ENCODE results near the gene NACC1.

The NACC1 gene

DNA sequence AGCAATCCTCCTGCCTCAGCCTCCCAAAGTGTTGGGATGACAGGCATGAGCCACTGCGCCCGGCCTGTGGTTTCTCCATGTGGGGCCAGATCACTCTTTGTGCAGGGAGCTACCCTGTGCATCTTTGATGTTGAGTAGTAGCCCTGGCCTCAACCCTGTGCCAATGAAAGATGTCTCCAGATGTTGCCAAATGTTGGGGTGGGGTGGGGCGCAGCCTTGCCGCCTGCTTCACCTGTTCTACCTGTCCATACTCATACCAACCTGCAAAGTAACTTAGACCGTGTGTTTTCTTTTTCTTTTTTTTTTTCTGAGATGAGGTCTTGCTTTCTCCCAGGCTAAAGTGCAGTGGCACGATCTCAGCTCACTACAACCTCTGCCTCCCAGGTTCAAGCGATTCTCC lies 53.1 kb downstream of the NACC1 start:
- TF ChIP-seq RAD21 (IDR thresholded peaks at IDR 0.05; ENCODE audit: low read depth) (no peak), TAF1 (IDR thresholded peaks at IDR 0.05; ENCODE audit: low read depth) (no peak), TCF12 (IDR thresholded peaks at IDR 0.05; ENCODE audit: low read depth) (no peak), CREB1 (IDR thresholded peaks at IDR 0.05; ENCODE audit: low read depth) (no peak), FOXM1 (IDR thresholded peaks at IDR 0.05; ENCODE audit: borderline replicate concordance, low read depth) (no peak), EGR1 (IDR thresholded peaks at IDR 0.05) (no peak)

DNA sequence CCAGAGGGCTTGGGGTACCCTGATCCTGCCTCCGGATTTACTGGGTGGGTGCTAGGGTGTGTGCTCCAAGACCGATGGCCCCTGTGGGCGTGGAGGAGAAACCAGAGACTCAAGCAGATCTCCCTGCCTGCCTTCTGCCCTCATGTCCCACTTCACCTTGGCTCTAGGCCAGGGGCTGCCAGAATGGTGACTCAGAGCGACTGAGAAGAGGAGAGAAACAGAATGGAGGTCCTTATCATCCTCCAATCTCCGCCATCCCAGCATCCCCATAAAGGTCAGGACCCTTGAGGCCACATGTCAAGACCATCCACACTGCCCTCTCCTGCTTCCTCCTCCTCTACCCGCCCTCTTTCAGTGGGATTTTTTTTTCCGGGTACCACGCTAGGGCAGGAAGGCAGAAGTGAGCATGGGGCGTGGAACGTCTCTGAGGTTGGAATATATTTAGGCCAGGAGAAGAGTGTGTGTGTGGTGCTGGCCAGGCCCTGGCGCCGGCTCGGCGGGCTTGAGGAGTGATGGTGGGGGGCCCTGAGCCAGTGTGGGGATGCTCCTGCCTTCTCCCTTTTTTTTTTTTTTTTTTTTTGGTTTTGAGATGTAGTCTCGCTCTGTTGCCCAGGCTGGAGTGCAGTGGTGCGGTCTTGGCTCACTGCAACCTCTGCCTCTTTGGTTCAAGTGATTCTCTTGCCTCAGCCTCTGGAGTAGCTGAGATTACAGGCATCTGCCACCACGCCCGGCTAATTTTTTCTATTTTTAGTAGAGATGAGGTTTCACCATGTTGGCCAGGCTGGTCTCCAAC lies 54.5 kb downstream of the NACC1 start:
- TF ChIP-seq, protein P1, sequence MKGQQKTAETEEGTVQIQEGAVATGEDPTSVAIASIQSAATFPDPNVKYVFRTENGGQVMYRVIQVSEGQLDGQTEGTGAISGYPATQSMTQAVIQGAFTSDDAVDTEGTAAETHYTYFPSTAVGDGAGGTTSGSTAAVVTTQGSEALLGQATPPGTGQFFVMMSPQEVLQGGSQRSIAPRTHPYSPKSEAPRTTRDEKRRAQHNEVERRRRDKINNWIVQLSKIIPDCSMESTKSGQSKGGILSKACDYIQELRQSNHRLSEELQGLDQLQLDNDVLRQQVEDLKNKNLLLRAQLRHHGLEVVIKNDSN (IDR thresholded peaks at IDR 0.05) = no peak
- no peak for TF ChIP-seq YY1 (IDR thresholded peaks at IDR 0.05; ENCODE audit: low read depth)
- peak; percentile 29; the same call in 1 of the 2 replicates for TF ChIP-seq EP300 (IDR thresholded peaks at IDR 0.05; ENCODE audit: borderline replicate concordance)
- TF ChIP-seq NFIC (IDR thresholded peaks at IDR 0.05) = peak; percentile 92
- peak; percentile 71 for TF ChIP-seq TEAD4 (IDR thresholded peaks at IDR 0.05)

DNA sequence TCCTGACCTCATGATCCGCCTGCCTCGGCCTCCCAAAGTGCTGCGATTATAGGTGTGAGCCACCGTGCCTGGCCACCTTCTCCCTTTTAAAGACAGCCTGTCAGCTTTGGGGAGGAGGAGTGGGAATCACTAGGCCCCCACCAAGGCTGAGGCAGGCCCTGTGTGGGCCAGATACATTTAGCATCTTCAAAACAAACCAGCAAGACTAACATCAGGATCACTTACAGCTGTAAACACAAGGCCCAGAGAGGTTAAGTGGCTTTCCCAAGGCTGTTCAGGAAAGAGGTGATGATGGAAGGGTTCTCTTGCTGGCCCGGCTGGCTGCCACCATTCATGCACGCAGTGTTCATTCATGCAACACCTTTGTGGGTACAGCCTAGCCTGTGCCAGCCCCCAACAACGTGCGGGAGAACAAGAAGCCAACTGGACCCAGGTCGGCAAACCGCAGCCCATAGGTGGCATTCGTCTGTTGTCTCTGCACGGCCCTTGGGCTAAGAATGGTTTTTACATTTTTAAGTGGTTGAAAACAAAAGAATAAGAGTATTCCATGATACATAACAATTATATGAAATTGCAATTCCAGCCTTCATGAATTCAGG lies 55.2 kb downstream of the NACC1 start:
- TF ChIP-seq, protein P2, sequence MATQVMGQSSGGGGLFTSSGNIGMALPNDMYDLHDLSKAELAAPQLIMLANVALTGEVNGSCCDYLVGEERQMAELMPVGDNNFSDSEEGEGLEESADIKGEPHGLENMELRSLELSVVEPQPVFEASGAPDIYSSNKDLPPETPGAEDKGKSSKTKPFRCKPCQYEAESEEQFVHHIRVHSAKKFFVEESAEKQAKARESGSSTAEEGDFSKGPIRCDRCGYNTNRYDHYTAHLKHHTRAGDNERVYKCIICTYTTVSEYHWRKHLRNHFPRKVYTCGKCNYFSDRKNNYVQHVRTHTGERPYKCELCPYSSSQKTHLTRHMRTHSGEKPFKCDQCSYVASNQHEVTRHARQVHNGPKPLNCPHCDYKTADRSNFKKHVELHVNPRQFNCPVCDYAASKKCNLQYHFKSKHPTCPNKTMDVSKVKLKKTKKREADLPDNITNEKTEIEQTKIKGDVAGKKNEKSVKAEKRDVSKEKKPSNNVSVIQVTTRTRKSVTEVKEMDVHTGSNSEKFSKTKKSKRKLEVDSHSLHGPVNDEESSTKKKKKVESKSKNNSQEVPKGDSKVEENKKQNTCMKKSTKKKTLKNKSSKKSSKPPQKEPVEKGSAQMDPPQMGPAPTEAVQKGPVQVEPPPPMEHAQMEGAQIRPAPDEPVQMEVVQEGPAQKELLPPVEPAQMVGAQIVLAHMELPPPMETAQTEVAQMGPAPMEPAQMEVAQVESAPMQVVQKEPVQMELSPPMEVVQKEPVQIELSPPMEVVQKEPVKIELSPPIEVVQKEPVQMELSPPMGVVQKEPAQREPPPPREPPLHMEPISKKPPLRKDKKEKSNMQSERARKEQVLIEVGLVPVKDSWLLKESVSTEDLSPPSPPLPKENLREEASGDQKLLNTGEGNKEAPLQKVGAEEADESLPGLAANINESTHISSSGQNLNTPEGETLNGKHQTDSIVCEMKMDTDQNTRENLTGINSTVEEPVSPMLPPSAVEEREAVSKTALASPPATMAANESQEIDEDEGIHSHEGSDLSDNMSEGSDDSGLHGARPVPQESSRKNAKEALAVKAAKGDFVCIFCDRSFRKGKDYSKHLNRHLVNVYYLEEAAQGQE (IDR thresholded peaks at IDR 0.05; ENCODE audit: low read depth) = no peak
- no peak for TF ChIP-seq NFIC (IDR thresholded peaks at IDR 0.05)
- no peak for TF ChIP-seq ZBTB7A (IDR thresholded peaks at IDR 0.05; ENCODE audit: low read depth)
- TF ChIP-seq, protein P3, sequence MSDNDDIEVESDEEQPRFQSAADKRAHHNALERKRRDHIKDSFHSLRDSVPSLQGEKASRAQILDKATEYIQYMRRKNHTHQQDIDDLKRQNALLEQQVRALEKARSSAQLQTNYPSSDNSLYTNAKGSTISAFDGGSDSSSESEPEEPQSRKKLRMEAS (IDR thresholded peaks at IDR 0.05) = no peak
- no peak for TF ChIP-seq RAD21 (IDR thresholded peaks at IDR 0.05; ENCODE audit: low read depth)
- no peak for TF ChIP-seq TCF12 (IDR thresholded peaks at IDR 0.05; ENCODE audit: low read depth)
- TF ChIP-seq EP300 (IDR thresholded peaks at IDR 0.05; ENCODE audit: borderline replicate concordance) = no peak
- no peak for TF ChIP-seq EGR1 (IDR thresholded peaks at IDR 0.05)
- TF ChIP-seq CEBPB (IDR thresholded peaks at IDR 0.05) = no peak
- TF ChIP-seq FOXM1 (IDR thresholded peaks at IDR 0.05; ENCODE audit: borderline replicate concordance, low read depth) = no peak
- TF ChIP-seq, protein P1 (IDR thresholded peaks at IDR 0.05) = no peak
- no peak for TF ChIP-seq CREB1 (IDR thresholded peaks at IDR 0.05; ENCODE audit: low read depth)

DNA sequence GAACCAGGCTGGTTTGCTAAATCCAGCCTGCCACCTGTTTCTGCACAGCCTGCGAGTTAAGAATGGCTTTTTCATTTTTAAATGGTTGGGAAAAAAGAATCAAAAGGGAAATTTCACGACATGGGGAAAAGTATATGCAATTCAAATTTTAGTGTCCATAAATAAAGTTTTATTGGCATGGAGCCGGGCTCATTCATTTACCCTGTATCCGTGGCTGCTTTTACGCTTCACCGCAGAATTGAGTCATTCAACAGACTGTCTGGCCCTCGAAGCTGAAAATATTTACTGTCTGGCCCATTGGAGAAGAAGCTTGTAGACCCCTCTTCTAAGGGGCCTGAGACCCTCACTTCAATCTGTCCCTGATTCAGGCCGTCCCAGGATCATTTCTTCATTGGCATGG lies 58.3 kb downstream of the NACC1 start:
- TF ChIP-seq FOXM1 (IDR thresholded peaks at IDR 0.05; ENCODE audit: borderline replicate concordance, low read depth) (no peak), CREB1 (IDR thresholded peaks at IDR 0.05; ENCODE audit: low read depth) (no peak), EP300 (IDR thresholded peaks at IDR 0.05; ENCODE audit: borderline replicate concordance) (no peak), NFIC (IDR thresholded peaks at IDR 0.05) (0 out of 2 replicates have a peak, but pooled peaks have one; percentile 19), TCF12 (IDR thresholded peaks at IDR 0.05; ENCODE audit: low read depth) (no peak), TEAD4 (IDR thresholded peaks at IDR 0.05) (no peak), EGR1 (IDR thresholded peaks at IDR 0.05) (no peak)
- TF ChIP-seq, protein P2 (IDR thresholded peaks at IDR 0.05; ENCODE audit: low read depth) = no peak

DNA sequence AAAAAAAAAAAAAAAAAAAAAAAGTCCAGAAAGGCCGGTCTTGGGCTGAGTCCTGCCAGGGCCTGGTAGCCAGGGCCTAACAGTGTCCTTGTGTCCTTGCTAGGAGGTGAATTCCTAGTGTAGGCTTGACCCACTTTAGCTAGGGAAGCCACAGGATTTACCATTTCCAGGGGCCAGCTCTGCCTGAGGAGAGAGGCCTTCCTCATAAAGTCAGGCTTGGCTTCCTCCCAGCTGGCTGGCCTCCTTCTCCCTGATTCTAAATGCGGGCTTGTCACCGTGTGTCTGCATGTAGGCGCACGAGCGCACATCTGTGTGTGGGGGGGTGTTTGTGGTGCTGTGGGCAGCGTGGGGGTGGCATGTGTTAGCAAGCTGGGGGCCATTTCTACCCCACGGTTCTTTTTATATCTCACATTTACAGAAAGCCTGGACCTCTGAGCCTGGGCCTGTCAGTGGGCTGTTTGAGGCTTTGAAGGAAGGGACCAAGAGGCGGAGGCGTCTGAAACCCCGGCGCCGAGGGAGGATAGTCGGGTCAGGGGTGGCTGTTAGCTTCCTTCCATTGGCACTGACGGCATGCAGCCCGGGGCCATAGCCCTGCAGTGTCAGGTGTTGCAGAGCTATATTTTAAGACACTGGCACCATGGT lies 63.8 kb downstream of the NACC1 start:
- peak; percentile 26; the same call in 1 of the 2 replicates for TF ChIP-seq NFIC (IDR thresholded peaks at IDR 0.05)
- no peak for TF ChIP-seq TCF12 (IDR thresholded peaks at IDR 0.05; ENCODE audit: low read depth)

DNA sequence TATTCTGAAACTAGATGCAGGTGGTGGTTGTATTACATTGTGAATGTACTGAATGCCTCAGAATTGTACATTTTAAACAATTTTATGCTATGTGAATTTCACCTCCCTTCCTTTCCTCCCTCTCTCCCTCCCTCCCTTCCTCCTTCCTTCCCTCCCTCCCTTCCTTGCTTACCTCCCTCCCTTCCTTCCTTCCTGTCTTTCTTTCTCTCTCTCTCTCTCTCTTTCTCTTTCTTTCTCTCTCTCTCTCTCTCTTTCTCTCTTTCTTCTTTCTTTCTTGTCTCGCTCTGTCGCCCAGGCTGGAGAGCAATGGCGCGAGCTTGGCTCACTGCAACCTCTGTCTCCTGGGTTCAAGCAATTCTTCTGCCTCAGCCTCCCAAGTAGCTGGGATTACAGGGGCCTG lies 69.4 kb downstream of the NACC1 start:
- TF ChIP-seq EGR1 (IDR thresholded peaks at IDR 0.05) (no peak), FOXM1 (IDR thresholded peaks at IDR 0.05; ENCODE audit: borderline replicate concordance, low read depth) (no peak), TCF12 (IDR thresholded peaks at IDR 0.05; ENCODE audit: low read depth) (no peak), ZBTB7A (IDR thresholded peaks at IDR 0.05; ENCODE audit: low read depth) (no peak), EP300 (IDR thresholded peaks at IDR 0.05; ENCODE audit: borderline replicate concordance) (no peak), YY1 (IDR thresholded peaks at IDR 0.05; ENCODE audit: low read depth) (no peak), RAD21 (IDR thresholded peaks at IDR 0.05; ENCODE audit: low read depth) (no peak), TEAD4 (IDR thresholded peaks at IDR 0.05) (no peak), TAF1 (IDR thresholded peaks at IDR 0.05; ENCODE audit: low read depth) (no peak), CREB1 (IDR thresholded peaks at IDR 0.05; ENCODE audit: low read depth) (no peak), CEBPB (IDR thresholded peaks at IDR 0.05) (no peak), NFIC (IDR thresholded peaks at IDR 0.05) (no peak)
- TF ChIP-seq, protein P2 (IDR thresholded peaks at IDR 0.05; ENCODE audit: low read depth) = no peak
- TF ChIP-seq, protein P1 (IDR thresholded peaks at IDR 0.05) = no peak
- TF ChIP-seq, protein P3 (IDR thresholded peaks at IDR 0.05) = no peak
